A673 (cell line): Measurements from ENCODE around the gene ABHD11. TPM values are rescaled to one million over a fixed set of nuclear protein-coding genes. Genes with fewer than 3 reads are reported as not detected.

Source experiments
- BruUV-seq: library from RNA; stranded (reverse); fragments of 400-500 nt; replicated peaks from 2 replicates; lab custom pipeline; 2021; lab: Mats Ljungman, UMichigan
- CTCF ChIA-PET: fragments of 300-600 bp; sonication (Branson Sonifier 250); formaldehyde crosslinking; loops from one replicate; lab custom pipeline; 2022; ENCODE audit warnings: antibody characterized with exemption; lab: Charles Lee
- POLR2A ChIA-PET: fragments of 300-600 bp; sonication (Branson Sonifier 250); formaldehyde crosslinking; loops from one replicate; lab custom pipeline; 2022; ENCODE audit warnings: antibody characterized with exemption; ENCODE audit not compliant: low non-redundant PET; lab: Charles Lee
- DNase-seq: peaks from one replicate; pipeline ENCODE4 v3.0.0-alpha.2; 2015; ENCODE audit warnings: low spot score
- H3K27ac ChIP-seq: fragments of 200-600 bp; sonication (generic); 2 replicates; pipeline ENCODE4 v1.5.1; 2016; ENCODE audit warnings: mixed run types, low read depth, mild to moderate bottlenecking, mixed read lengths, antibody characterized with exemption, low read length; ENCODE audit not compliant: poor library complexity, severe bottlenecking
- H3K27me3 ChIP-seq: fragments of 200-600 bp; sonication (generic); replicated peaks from 2 replicates; pipeline ENCODE4 v1.6.1; 2017; ENCODE audit warnings: mixed run types, low read depth, mild to moderate bottlenecking, mixed read lengths, antibody characterized with exemption, low read length; ENCODE audit not compliant: insufficient read depth, poor library complexity
- H3K36me3 ChIP-seq: fragments of 200-600 bp; sonication (generic); 2 replicates; pipeline ENCODE4 v1.6.1; 2016; ENCODE audit warnings: mixed run types, mild to moderate bottlenecking, mixed read lengths, antibody characterized with exemption, low read length; ENCODE audit not compliant: insufficient read depth, poor library complexity, severe bottlenecking
- H3K4me1 ChIP-seq: fragments of 200-600 bp; sonication (generic); 2 replicates; pipeline ENCODE4 v1.6.1; 2017; ENCODE audit warnings: mixed run types, mild to moderate bottlenecking, mixed read lengths, antibody characterized with exemption, low read length; ENCODE audit not compliant: insufficient read depth, poor library complexity, severe bottlenecking
- H3K4me3 ChIP-seq: fragments of 200-600 bp; sonication (generic); 2 replicates; pipeline ENCODE4 v1.5.1; 2016; ENCODE audit warnings: low read depth, mixed run types, mild to moderate bottlenecking, mixed read lengths, low read length; ENCODE audit not compliant: poor library complexity, severe bottlenecking
- H3K9me3 ChIP-seq: fragments of 200-600 bp; sonication (generic); 2 replicates; pipeline ENCODE4 v1.6.1; 2016; ENCODE audit warnings: mixed run types, low read depth, mild to moderate bottlenecking, mixed read lengths, antibody characterized with exemption, low read length; ENCODE audit not compliant: poor library complexity, severe bottlenecking
- EZH2 ChIP-seq: fragments of 200-600 bp; sonication (generic); IDR thresholded peaks from 2 replicates; pipeline ENCODE4 v1.6.1; 2017; ENCODE audit warnings: borderline replicate concordance, low read depth, mild to moderate bottlenecking, mixed read lengths, antibody characterized with exemption, low read length; ENCODE audit not compliant: poor library complexity, severe bottlenecking
- intact Hi-C: fragments of 100-400 bp; cut with micrococcal nuclease; formaldehyde crosslinking; loops from one replicate; pipeline ENCODE4 v1.10.0; 2022; ENCODE audit not compliant: unreplicated experiment
- total RNA-seq: library from RNA; stranded (reverse); gene quantifications from 2 replicates; pipeline ENCODE4 v1.2.3, GENCODE V29; 2021
- TF ChIP-seq, protein P1 (sequence below): fragments of 300-800, 200-600 bp; sonication (generic); conservative IDR thresholded peaks from 2 replicates; pipeline ENCODE4 v1.5.1; 2017; ENCODE audit warnings: low read depth, mild to moderate bottlenecking, antibody characterized with exemption, low read length, moderate library complexity, mixed read lengths

Gene ABHD11
- total RNA-seq, 1 experiment from 2014 or later: 22.9 TPM

DNA sequence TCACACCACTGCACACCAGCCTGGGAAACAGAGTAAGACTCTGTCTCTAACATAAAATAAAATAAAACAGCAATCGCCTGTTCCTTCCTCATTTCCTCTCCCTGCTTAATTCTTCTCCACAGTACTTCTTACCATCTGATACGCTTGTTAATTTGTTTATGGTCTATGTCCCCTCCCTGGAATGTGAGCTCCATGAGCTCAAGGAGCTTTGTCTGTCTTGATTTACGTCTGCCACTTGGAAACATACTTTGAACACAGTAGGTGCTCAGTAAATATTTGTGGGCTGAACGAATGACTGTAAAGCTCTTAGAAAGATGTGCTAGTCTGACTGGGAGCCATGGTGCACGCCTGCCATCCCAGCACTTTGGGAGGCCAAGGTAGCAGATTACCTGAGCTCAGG lies 10.1 kb downstream of the ABHD11 start:
- BruUV-seq: no TSS peak
- ChIA-PET CTCF (interaction anchor here (0.8 to 1.2 kb wide), 2 partner anchors 117 to 122 kb away, joined by 7 to 9 read pairs; no protein-coding TSS in a partner anchor), POLR2A (interaction anchor here (0.6 kb wide), 1 partner anchor 389 kb away, joined by 3 read pairs; no protein-coding TSS in a partner anchor)
- H3K27ac ChIP-seq: no peak overlapping the region
- H3K27me3 ChIP-seq: no peaks in the 10 kb centered on the region
- DNase-seq: peak; percentile 52
- no peaks in the 10 kb centered on the region for H3K9me3 ChIP-seq
- TF ChIP-seq, protein P1, sequence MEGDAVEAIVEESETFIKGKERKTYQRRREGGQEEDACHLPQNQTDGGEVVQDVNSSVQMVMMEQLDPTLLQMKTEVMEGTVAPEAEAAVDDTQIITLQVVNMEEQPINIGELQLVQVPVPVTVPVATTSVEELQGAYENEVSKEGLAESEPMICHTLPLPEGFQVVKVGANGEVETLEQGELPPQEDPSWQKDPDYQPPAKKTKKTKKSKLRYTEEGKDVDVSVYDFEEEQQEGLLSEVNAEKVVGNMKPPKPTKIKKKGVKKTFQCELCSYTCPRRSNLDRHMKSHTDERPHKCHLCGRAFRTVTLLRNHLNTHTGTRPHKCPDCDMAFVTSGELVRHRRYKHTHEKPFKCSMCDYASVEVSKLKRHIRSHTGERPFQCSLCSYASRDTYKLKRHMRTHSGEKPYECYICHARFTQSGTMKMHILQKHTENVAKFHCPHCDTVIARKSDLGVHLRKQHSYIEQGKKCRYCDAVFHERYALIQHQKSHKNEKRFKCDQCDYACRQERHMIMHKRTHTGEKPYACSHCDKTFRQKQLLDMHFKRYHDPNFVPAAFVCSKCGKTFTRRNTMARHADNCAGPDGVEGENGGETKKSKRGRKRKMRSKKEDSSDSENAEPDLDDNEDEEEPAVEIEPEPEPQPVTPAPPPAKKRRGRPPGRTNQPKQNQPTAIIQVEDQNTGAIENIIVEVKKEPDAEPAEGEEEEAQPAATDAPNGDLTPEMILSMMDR: no peak
- TF ChIP-seq EZH2: no peak
- H3K4me3 ChIP-seq: no peak overlapping the region
- H3K36me3 ChIP-seq: no peaks in the 10 kb centered on the region
- peaks cover 7% of the 10 kb centered on the region for H3K4me1 ChIP-seq
- intact Hi-C loops: no loop called here

DNA sequence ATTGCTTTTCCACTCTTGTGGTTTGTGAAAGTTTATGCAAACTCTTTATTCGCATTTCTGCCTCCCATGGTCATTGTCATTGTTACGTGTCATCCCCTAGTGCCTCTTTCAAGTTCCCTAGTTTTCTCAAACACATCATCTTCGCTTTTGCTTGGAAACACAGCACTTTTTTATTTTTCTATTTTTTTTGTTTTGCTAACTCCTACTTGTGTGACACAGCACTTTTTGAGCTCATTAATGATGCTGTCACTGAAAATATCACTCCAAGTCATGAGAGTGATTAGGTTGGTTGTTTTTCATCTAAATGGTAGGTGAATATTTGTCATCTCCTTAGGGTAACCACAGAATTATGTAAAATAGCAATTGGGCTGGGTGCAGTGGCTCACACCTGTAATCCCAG lies 10.7 kb downstream of the ABHD11 start:
- no peak overlapping the region for H3K27ac ChIP-seq
- POLR2A ChIA-PET: interaction anchor here (0.6 kb wide), 1 partner anchor 389 kb away, joined by 3 read pairs; no protein-coding TSS in a partner anchor
- H3K9me3 ChIP-seq: no peaks in the 10 kb centered on the region
- H3K4me1 ChIP-seq: peaks cover 7% of the 10 kb centered on the region
- intact Hi-C loops: no loop called here
- no peak for DNase-seq
- no peaks in the 10 kb centered on the region for H3K36me3 ChIP-seq
- TF ChIP-seq EZH2: no peak
- TF ChIP-seq, protein P1: no peak
- H3K27me3 ChIP-seq: no peaks in the 10 kb centered on the region
- no TSS peak for BruUV-seq
- CTCF ChIA-PET: interaction anchor here (0.6 kb wide), 1 partner anchor 121 kb away, joined by 3 read pairs; no protein-coding TSS in a partner anchor
- no peak overlapping the region for H3K4me3 ChIP-seq

DNA sequence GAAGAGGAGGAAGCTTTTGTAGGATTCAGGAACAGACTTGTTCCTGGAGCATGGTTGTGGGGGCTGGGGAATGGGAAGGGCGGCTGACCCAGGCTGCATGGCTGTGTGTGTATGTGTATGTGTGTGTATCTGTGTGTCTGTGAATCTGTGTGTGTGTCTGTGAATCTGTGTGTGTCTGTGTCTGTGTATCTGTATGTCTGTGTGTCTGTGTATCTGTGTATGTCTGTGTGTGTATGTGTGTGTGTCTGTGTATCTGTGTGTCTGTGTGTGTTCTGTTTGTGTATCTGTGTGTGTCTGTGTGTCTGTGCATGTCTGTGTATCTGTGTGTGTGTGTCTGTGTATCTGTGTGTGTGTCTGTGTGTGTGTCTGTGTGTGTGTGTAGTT lies 12.5 kb downstream of the ABHD11 start:
- Histone ChIP-seq H3K9me3 (no peaks in the 10 kb centered on the region), H3K27me3 (no peaks in the 10 kb centered on the region), H3K4me1 (peaks cover 7% of the 10 kb centered on the region), H3K27ac (no peak overlapping the region), H3K4me3 (no peak overlapping the region), H3K36me3 (no peaks in the 10 kb centered on the region)
- TF ChIP-seq, protein P1: 0 out of 2 replicates have a peak, but pooled peaks have one; percentile 4
- TF ChIP-seq EZH2: no peak
- POLR2A ChIA-PET: no interaction called here
- CTCF ChIA-PET: interaction anchor here (0.8 to 1.9 kb wide), 6 partner anchors 11 to 160 kb away, joined by 3 to 45 read pairs (median 6); partner anchors contain the start of gene ABHD11
- no TSS peak for BruUV-seq
- DNase-seq: no peak
- intact Hi-C loops: no loop called here
